Measurements from ENCODE around the gene LHB.
A peak's percentile ranks its signal among the peaks of the same experiment; 100 is the strongest.

LHB gene

GRCh38 chr19:49009828-49010227 is 7.1 kb downstream of the LHB start:
- no peak for DNase-seq

GRCh38 chr19:49006905-49007304 is 10.0 kb downstream of the LHB start:
- no peak for DNase-seq

GRCh38 chr19:49004964-49005614 is 11.8 kb downstream of the LHB start:
- no peak for DNase-seq

- no peak for DNase-seq
These were observed 12.8 kb downstream of the LHB start for GRCh38 chr19:49004133-49004532.

GRCh38 chr19:48999481-49000325 is 17.2 kb downstream of the LHB start:
- peak; percentile 71 to 76 for DNase-seq

GRCh38 chr19:48997972-48998371 is 18.9 kb downstream of the LHB start:
- DNase-seq, result peak; percentile 69 to 70

- no peak for DNase-seq
These were observed 22.9 kb downstream of the LHB start for GRCh38 chr19:48994035-48994386.

GRCh38 chr19:48993175-48994034 is 23.5 kb downstream of the LHB start, which contains the start of the genes GYS1 and RUVBL2:
Gene GYS1, minus strand, starts transcription at chr19:48993309. Its CDS starts 197 bp downstream, at chr19:48993112.
Gene RUVBL2, plus strand, starts transcription at chr19:48993887. Its CDS starts 25 bp downstream, at chr19:48993912.
- peak; percentile 100 for DNase-seq

- peak in 1 of 2 donors; percentile 24 for DNase-seq
These were observed 24.2 kb downstream of the LHB start for GRCh38 chr19:48992581-48993174.

GRCh38 chr19:48991873-48992580 is 24.9 kb downstream of the LHB start:
- DNase-seq, result no peak

GRCh38 chr19:48991011-48991609 is 25.8 kb downstream of the LHB start:
- DNase-seq, result no peak

GRCh38 chr19:48990400-48990799 is 26.5 kb downstream of the LHB start:
- no peak for DNase-seq

GRCh38 chr19:48989701-48990291 is 27.1 kb downstream of the LHB start:
- DNase-seq, result no peak

GRCh38 chr19:48988860-48989259 is 28.0 kb downstream of the LHB start:
- DNase-seq, result no peak

- DNase-seq, result no peak
These were observed 28.6 kb downstream of the LHB start for GRCh38 chr19:48988286-48988685.

- DNase-seq, result no peak
These were observed 29.6 kb downstream of the LHB start for GRCh38 chr19:48987323-48987722.

GRCh38 chr19:48986211-48986610 is 30.7 kb downstream of the LHB start:
- DNase-seq, result no peak

GRCh38 chr19:48985711-48986110 is 31.2 kb downstream of the LHB start:
- no peak for DNase-seq

- no peak for DNase-seq
These were observed 34.6 kb downstream of the LHB start for GRCh38 chr19:48982280-48982679.

GRCh38 chr19:48977061-48977460 is 39.8 kb downstream of the LHB start:
- DNase-seq, result no peak
